ENCODE results near the gene CAPS. TPM values are rescaled to one million over a fixed set of nuclear protein-coding genes. Genes with fewer than 3 reads are reported as not detected.

Gene CAPS
- total RNA-seq, 1 experiment from 2014 or later, result 0.92 TPM

DNA sequence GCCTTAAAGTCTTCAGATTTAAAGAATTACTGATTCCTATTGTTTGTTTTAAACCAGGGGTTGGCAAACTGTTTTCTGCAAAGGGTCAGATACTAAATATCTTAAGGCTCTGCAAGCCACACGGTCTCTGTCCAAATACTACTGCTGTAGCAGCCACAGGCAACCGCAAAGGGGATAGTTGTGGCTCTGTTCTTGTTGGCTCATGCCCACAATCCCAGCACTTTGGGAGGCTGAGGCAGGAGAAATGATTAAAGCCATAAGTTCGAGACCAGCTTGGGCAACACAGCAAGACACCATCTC lies 41.5 kb downstream of the CAPS start:
- BruUV-seq (replicated peaks), result no TSS peak
- DNase-seq (ENCODE audit: low spot score), result no peak
- intact Hi-C loops (cut with micrococcal nuclease; ENCODE audit: unreplicated experiment), result no loop called here

GRCh38 chr19:5956323-5956722 lies 42.3 kb downstream of the CAPS start:
- BruUV-seq (replicated peaks), result no TSS peak
- Histone ChIP-seq H3K9me3 (ENCODE audit: low read depth, low read length, poor library complexity, severe bottlenecking) (no peaks in the 10 kb centered on the region), H3K27me3 (replicated peaks; ENCODE audit: insufficient read depth, low read depth, low read length, poor library complexity) (no peaks in the 10 kb centered on the region), H3K4me3 (ENCODE audit: low read depth, low read length, poor library complexity, severe bottlenecking) (no peak overlapping the region), H3K4me1 (ENCODE audit: insufficient read depth, low read length, poor library complexity, severe bottlenecking) (peaks cover 53% of the 10 kb centered on the region), H3K27ac (ENCODE audit: low read depth, low read length, poor library complexity, severe bottlenecking) (no peak overlapping the region), H3K36me3 (ENCODE audit: insufficient read depth, low read length, poor library complexity, severe bottlenecking) (no peaks in the 10 kb centered on the region)
- CTCF ChIA-PET, result no interaction called here
- POLR2A ChIA-PET (ENCODE audit: low non-redundant PET), result no interaction called here
- intact Hi-C loops (cut with micrococcal nuclease; ENCODE audit: unreplicated experiment), result no loop called here
- no peak for TF ChIP-seq CTCF (conservative IDR thresholded peaks at IDR 0.05; ENCODE audit: low read depth, low read length)
- no peak for TF ChIP-seq EZH2 (IDR thresholded peaks at IDR 0.05; ENCODE audit: borderline replicate concordance, low read depth, low read length, poor library complexity, severe bottlenecking)
- DNase-seq (ENCODE audit: low spot score), result no peak

More for the DNA sequence above, 41.5 kb downstream of the CAPS start:
- H3K9me3 ChIP-seq (ENCODE audit: low read depth, low read length, poor library complexity, severe bottlenecking), result no peaks in the 10 kb centered on the region
- no peak overlapping the region for H3K4me3 ChIP-seq (ENCODE audit: low read depth, low read length, poor library complexity, severe bottlenecking)
- TF ChIP-seq EZH2 (IDR thresholded peaks at IDR 0.05; ENCODE audit: borderline replicate concordance, low read depth, low read length, poor library complexity, severe bottlenecking), result no peak
- TF ChIP-seq CTCF (conservative IDR thresholded peaks at IDR 0.05; ENCODE audit: low read depth, low read length), result no peak
- peaks cover 47% of the 10 kb centered on the region for H3K4me1 ChIP-seq (ENCODE audit: insufficient read depth, low read length, poor library complexity, severe bottlenecking)
- H3K36me3 ChIP-seq (ENCODE audit: insufficient read depth, low read length, poor library complexity, severe bottlenecking), result peaks cover under 1% of the 10 kb centered on the region
- ChIA-PET POLR2A (ENCODE audit: low non-redundant PET) (no interaction called here), CTCF (no interaction called here)
- H3K27ac ChIP-seq (ENCODE audit: low read depth, low read length, poor library complexity, severe bottlenecking), result peak overlapping the region; percentile 7
- no peaks in the 10 kb centered on the region for H3K27me3 ChIP-seq (replicated peaks; ENCODE audit: insufficient read depth, low read depth, low read length, poor library complexity)

- Histone ChIP-seq H3K4me1 (ENCODE audit: insufficient read depth, low read length, poor library complexity, severe bottlenecking) (peaks cover 55% of the 10 kb centered on the region), H3K27ac (ENCODE audit: low read depth, low read length, poor library complexity, severe bottlenecking) (no peak overlapping the region), H3K36me3 (ENCODE audit: insufficient read depth, low read length, poor library complexity, severe bottlenecking) (no peaks in the 10 kb centered on the region), H3K9me3 (ENCODE audit: low read depth, low read length, poor library complexity, severe bottlenecking) (no peaks in the 10 kb centered on the region), H3K27me3 (replicated peaks; ENCODE audit: insufficient read depth, low read depth, low read length, poor library complexity) (no peaks in the 10 kb centered on the region), H3K4me3 (ENCODE audit: low read depth, low read length, poor library complexity, severe bottlenecking) (no peak overlapping the region)
- BruUV-seq (replicated peaks), result no TSS peak
- DNase-seq (ENCODE audit: low spot score), result no peak
- intact Hi-C loops (cut with micrococcal nuclease; ENCODE audit: unreplicated experiment), result no loop called here
- CTCF ChIA-PET, result no interaction called here
- TF ChIP-seq EZH2 (IDR thresholded peaks at IDR 0.05; ENCODE audit: borderline replicate concordance, low read depth, low read length, poor library complexity, severe bottlenecking), result no peak
- no peak for TF ChIP-seq CTCF (conservative IDR thresholded peaks at IDR 0.05; ENCODE audit: low read depth, low read length)
- POLR2A ChIA-PET (ENCODE audit: low non-redundant PET), result no interaction called here
These were observed 42.7 kb downstream of the CAPS start for GRCh38 chr19:5956728-5957127.
